ENCODE data around the gene GARIN1A.
"Not testable (repeated sequence)": the region's sequence is repeated elsewhere in the genome, so short reads cannot be mapped to it uniquely, and the experiment has no call there.

GARIN1A gene

DNA sequence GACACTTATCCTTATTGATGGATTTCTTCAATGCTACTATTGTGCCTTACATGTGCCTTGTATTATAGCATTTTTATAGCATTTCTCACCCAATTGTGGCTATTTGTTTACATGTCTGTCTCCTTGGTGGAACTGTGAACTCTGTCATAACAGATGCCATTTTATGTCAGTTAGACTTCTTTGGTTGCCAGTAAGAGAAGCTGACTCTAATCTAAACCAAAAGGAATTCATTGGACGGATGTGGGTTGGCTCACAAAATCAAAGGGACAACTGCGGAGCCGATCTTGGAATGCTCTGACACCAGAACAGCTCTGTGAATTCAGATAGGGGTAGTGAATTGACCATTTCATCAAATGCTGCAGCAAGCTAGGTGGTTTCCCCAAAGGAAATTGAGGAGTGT, 15.0 kb downstream of the GARIN1A start:
- DNase-seq: no peak

DNA sequence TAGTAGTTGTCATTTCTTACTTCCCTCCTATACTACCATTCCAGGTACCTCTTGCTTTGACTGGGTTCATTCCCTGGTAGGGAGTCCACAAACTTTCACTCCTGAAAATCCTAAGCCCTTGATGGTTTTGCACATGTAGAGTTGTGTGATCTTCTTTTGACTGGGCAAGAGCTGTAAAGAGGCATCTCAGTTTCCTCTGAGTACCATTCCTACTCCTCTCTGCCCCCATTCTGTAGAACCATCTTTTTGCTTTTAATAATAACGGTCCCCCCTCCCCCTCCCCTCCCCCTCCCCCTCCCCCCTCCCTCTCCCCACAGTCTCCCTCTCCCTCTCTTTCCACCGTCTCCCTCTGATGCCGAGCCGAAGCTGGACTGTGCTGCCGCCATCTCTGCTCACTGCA, 16.4 kb downstream of the GARIN1A start:
- DNase-seq: no peak

GRCh38 chr7:128689161-128689935, 17.3 kb downstream of the GARIN1A start:
- DNase-seq: not testable (repeated sequence)

GRCh38 chr7:128691227-128691626, 19.1 kb downstream of the GARIN1A start:
- no peak for DNase-seq

- no peak for DNase-seq
These were observed 20.7 kb downstream of the GARIN1A start for GRCh38 chr7:128692623-128693270.

- no peak for DNase-seq
These were observed 21.4 kb downstream of the GARIN1A start for GRCh38 chr7:128693373-128694015.

- no peak for DNase-seq
These were observed 22.6 kb downstream of the GARIN1A start for GRCh38 chr7:128694738-128695137.

DNA sequence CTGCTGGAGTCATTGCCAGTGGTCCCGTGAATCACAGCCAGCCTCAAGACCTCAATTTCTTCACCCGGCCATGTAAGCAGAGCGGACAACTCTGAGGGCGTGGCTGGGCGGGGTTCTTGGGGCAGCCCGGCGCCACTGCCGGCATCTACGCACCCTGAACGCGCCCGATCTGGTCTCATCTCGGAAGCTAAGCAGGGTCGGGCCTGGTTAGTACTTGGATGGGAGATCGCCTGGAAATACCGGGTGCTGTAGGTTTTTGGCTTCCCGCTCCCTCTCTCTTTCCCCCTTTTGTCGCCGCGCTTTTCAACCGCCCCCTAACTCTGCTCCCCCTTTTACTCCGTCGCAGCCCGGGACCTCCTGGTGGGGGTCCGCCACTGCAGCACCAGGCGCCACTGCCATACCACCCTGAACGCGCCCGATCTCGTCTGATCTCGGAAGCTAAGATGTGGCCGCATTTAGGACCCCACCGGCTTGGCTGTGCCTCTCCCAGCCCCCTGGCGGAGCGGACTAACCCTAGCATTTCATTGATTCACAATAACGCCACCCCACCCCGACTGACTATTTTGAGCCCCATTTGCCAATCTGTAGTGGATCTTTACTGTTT, 25.3 kb downstream of the GARIN1A start:
- DNase-seq: no peak

DNA sequence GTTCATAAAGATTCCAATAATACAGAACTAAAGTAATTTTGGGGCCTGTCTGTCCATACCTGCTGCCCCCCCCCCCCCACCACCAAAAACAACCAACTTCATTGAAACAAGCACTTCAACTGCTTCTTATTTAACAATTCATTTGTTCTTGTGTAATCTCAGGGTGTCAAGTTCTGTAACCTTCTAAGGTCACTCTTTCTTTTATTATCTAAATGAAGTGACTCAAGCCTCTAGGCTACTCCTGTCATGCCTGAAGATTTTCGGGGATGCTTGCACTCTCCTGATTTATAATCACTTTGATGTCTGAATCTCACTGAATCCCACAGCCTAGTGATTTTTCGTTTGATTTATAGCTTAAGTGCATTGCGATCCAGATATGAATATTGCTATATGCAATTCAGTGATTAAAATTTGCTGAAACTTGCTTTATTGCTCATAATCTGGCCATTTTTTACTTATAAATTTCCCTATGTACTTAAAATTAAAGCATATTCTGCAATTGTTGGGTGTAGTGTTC, 27.2 kb downstream of the GARIN1A start:
- no peak for DNase-seq

GRCh38 chr7:128699895-128700294, 27.8 kb downstream of the GARIN1A start:
- no peak for DNase-seq

GRCh38 chr7:128701062-128701785, 29.1 kb downstream of the GARIN1A start:
- DNase-seq: no peak

- DNase-seq: no peak
These were observed 31.6 kb downstream of the GARIN1A start for GRCh38 chr7:128703609-128704241.

DNA sequence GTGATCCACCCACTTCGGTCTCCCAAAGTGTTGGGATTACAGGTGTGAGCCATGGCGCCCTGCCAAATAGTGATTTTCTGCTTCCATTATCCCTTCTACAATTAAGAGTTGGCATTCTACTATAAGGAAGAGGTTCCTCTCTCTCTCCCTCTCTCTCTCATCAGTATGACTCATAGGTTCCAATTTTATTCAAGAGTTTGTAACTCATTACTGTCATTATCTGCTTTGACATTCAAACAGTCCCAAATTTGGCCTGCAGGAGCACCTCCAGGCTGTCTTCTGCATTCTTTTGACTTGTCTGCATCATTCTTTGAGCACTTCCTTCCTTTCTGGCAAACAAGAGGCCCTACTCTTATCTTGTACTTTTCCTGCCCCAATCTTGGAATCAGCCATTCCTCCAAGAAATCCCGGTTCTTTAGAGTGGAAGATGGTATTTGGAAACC, 33.8 kb downstream of the GARIN1A start:
- DNase-seq: peak; percentile 18

DNA sequence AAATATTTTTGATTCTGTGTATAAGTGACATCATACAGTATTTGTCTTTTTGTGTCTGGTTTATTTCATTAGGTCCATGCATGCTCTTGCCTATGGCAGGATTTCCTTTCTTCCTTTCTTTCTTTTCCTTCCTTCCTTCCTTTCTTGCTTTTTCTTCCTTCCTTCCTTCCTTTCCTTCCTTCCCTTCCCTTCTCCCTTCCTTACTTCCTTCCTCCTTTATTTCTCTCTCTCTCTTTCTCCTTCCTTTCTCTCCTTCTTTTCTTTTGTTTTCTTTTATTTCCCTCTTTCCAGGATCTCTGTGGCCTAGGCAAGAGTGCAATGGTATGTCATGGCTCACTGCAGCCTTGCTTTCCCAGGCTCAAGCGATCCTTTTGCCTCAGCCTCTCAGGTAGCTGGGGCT, 35.7 kb downstream of the GARIN1A start:
- DNase-seq: no peak

- no peak for DNase-seq
These were observed 36.1 kb downstream of the GARIN1A start for GRCh38 chr7:128708235-128708634.

- no peak for DNase-seq
These were observed 36.7 kb downstream of the GARIN1A start for GRCh38 chr7:128708824-128709223.

DNA sequence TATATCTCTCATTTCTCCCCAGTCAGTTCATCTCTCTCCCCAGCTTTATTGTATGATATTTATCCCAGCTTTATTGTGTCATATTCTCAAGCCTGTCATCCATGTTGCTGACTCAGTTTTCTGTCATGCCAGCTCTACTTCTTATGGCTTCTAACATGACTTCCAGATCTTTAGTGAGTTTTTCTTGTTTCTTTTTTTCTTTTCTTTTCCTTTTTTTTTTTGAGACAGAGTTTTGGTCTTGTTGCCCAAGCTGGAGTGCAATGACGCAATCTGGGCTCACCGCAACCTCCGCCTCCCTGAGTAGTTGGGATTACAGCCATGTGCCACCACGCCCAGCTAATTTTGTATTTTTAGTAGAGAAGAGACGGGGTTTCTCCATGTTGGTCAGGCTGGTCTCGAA, 38.4 kb downstream of the GARIN1A start:
- DNase-seq: no peak

GRCh38 chr7:128713794-128714193, 41.7 kb downstream of the GARIN1A start:
- DNase-seq: no peak

DNA sequence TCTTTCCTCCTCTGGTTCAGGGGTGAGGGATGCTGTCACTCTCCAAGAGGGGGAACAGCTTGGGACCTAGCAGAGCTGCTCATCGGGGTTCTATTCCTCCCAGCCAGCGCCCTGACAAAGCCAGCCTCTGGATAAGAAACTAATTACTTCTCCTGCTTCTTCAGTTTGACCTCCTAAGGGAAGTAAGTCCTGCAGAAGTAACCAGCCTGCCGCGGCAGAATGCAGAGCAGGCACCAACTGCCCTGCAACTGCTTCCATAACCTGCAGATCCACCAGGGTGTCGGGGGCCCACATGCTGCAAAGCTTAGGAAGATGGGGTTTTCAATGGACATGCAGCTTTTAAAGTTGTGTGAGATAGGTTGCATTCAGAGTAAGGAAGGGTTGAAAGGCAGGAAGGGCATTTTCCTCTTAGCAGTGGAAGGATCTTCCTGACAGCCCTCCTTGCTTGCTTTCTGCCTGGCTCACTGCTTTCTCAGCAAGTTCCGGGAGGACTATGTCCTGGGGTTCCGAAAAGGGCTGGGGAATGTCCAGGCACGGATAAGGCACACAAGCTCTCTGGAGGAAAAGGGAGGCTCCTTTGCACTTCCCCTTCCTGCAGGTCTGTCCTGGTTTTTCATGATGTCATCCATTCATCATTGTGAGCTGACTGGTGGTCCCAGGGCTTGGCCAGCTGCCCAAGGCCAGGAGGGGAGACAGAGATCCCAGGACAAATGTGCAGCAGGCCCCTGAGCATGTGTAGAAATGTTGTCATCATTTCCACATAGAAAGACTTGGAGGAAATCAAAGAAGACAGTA, 42.8 kb downstream of the GARIN1A start:
- no peak for DNase-seq

- DNase-seq: no peak
These were observed 47.0 kb downstream of the GARIN1A start for GRCh38 chr7:128718967-128719642.

DNA sequence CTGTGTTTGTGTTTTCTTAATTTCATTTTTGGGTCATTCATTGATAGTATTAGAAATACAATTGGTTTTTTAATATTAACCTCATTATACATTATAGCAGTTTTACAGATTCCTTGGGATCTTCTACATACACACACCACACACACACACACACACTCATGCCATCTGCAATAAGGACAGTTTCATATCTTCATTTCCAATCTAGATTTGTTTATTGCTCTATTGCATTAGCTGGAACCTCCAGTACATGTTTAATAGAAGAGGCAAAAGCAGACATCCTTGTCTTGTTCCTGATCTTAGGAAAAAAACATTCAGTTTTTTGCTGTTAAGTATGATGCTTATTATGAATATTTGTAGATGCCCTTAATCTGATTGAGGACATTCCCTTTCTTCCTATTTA, 49.3 kb downstream of the GARIN1A start:
- DNase-seq: no peak

Data from NCI-H2107 (cell line).